H9 (cell line): ENCODE measurements around the gene SOX18. TPM values are rescaled to one million over a fixed set of nuclear protein-coding genes. Genes with fewer than 3 reads are reported as not detected.

ENCODE experiments used
- DNase-seq: peaks from one replicate; pipeline ENCODE4 v3.0.0-alpha.2; 2017
- H2AFZ ChIP-seq: one replicate; pipeline ENCODE4 v1.6.1; 2013; ENCODE audit warnings: mild to moderate bottlenecking, low read length, control low read depth, moderate library complexity
- H2AK5ac ChIP-seq: 2 replicates; pipeline ENCODE4 v1.6.1; 2013; ENCODE audit warnings: low read length, control low read depth, mixed read lengths; ENCODE audit not compliant: insufficient read length
- H2BK120ac ChIP-seq: one replicate; pipeline ENCODE4 v1.6.1; 2013; ENCODE audit warnings: low read depth, mild to moderate bottlenecking, low read length, control low read depth, inconsistent platforms; ENCODE audit not compliant: poor library complexity, severe bottlenecking
- H2BK12ac ChIP-seq: 2 replicates; pipeline ENCODE4 v1.6.1; 2013; ENCODE audit warnings: low read length, control low read depth, mixed read lengths, low read depth; ENCODE audit not compliant: insufficient read length
- H2BK15ac ChIP-seq: 2 replicates; pipeline ENCODE4 v1.6.1; 2013; ENCODE audit warnings: low read depth, low read length, control low read depth
- H2BK20ac ChIP-seq: one replicate; pipeline ENCODE4 v1.6.1; 2013; ENCODE audit warnings: low read depth, mild to moderate bottlenecking, low read length, control low read depth, inconsistent platforms; ENCODE audit not compliant: poor library complexity, severe bottlenecking
- H2BK5ac ChIP-seq: 2 replicates; pipeline ENCODE4 v1.6.1; 2013; ENCODE audit warnings: low read length, control low read depth, mixed read lengths; ENCODE audit not compliant: insufficient read length
- H3K14ac ChIP-seq: 2 replicates; pipeline ENCODE4 v1.6.1; 2013; ENCODE audit warnings: low read length, control low read depth; ENCODE audit not compliant: insufficient read depth
- H3K18ac ChIP-seq: 2 replicates; pipeline ENCODE4 v1.6.1; 2013; ENCODE audit warnings: low read depth, mild to moderate bottlenecking, mixed read lengths, low read length, control low read depth; ENCODE audit not compliant: insufficient read length
- H3K23ac ChIP-seq: 2 replicates; pipeline ENCODE4 v1.6.1; 2013; ENCODE audit warnings: low read length, control low read depth, mixed read lengths, low read depth; ENCODE audit not compliant: insufficient read length
- H3K23me2 ChIP-seq: 2 replicates; pipeline ENCODE4 v1.6.1; 2013; ENCODE audit warnings: low read depth, mild to moderate bottlenecking, mixed read lengths, low read length, control low read depth; ENCODE audit not compliant: insufficient read length, poor library complexity, severe bottlenecking
- H3K27ac ChIP-seq: 2 replicates; pipeline ENCODE4 v1.5.1; 2013; ENCODE audit warnings: low read length, control low read depth, mixed read lengths, low read depth; ENCODE audit not compliant: insufficient read length
- H3K27me3 ChIP-seq: 2 replicates; pipeline ENCODE4 v1.6.1; 2013; ENCODE audit warnings: low read length, control low read depth, inconsistent platforms; ENCODE audit not compliant: insufficient read depth
- H3K4ac ChIP-seq: 2 replicates; pipeline ENCODE4 v1.6.1; 2013; ENCODE audit warnings: low read depth, mild to moderate bottlenecking, control low read depth, inconsistent platforms, low read length, moderate library complexity
- H3K4me1 ChIP-seq: 2 replicates; pipeline ENCODE4 v1.6.1; 2013; ENCODE audit warnings: low read length, control low read depth, inconsistent platforms; ENCODE audit not compliant: insufficient read depth
- H3K4me2 ChIP-seq: 2 replicates; pipeline ENCODE4 v1.6.1; 2013; ENCODE audit warnings: low read length, control low read depth, mixed read lengths; ENCODE audit not compliant: insufficient read length, insufficient read depth
- H3K56ac ChIP-seq: 2 replicates; pipeline ENCODE4 v1.6.1; 2013; ENCODE audit warnings: low read depth, mild to moderate bottlenecking, mixed read lengths, low read length, control low read depth; ENCODE audit not compliant: insufficient read length
- H3K79me1 ChIP-seq: 2 replicates; pipeline ENCODE4 v1.6.1; 2013; ENCODE audit warnings: low read depth, mild to moderate bottlenecking, moderate library complexity, low read length, control low read depth, inconsistent platforms; ENCODE audit not compliant: insufficient read depth, poor library complexity, severe bottlenecking
- H3K79me2 ChIP-seq: 2 replicates; pipeline ENCODE4 v1.6.1; 2013; ENCODE audit warnings: low read length, control low read depth, inconsistent platforms; ENCODE audit not compliant: insufficient read depth
- H3K9ac ChIP-seq: 2 replicates; pipeline ENCODE4 v1.6.1; 2013; ENCODE audit warnings: low read length, control low read depth, mixed read lengths; ENCODE audit not compliant: insufficient read length; ENCODE audit errors: extremely low read depth
- H3K9me3 ChIP-seq: one replicate; pipeline ENCODE4 v1.6.1; 2013; ENCODE audit warnings: low read depth, low read length, inconsistent platforms; ENCODE audit not compliant: control insufficient read depth
- H3T11ph ChIP-seq: one replicate; pipeline ENCODE4 v1.6.1; 2013; ENCODE audit warnings: mild to moderate bottlenecking, low read length, control low read depth, inconsistent platforms
- H4K20me1 ChIP-seq: one replicate; pipeline ENCODE4 v1.6.1; 2013; ENCODE audit not compliant: control insufficient read depth, insufficient read length, insufficient read depth
- H4K5ac ChIP-seq: 2 replicates; pipeline ENCODE4 v1.6.1; 2013; ENCODE audit warnings: low read depth, mild to moderate bottlenecking, mixed read lengths, low read length, control low read depth; ENCODE audit not compliant: insufficient read length
- H4K8ac ChIP-seq: replicated peaks from 2 replicates; pipeline ENCODE4 v1.6.1; 2013; ENCODE audit warnings: low read length, control low read depth, mixed read lengths, low read depth; ENCODE audit not compliant: insufficient read length
- H4K91ac ChIP-seq: 2 replicates; pipeline ENCODE4 v1.6.1; 2013; ENCODE audit warnings: low read depth, mild to moderate bottlenecking, moderate library complexity, mixed read lengths, low read length, control low read depth; ENCODE audit not compliant: insufficient read length
- H3K27ac Mint-ChIP-seq, 3 experiments: 2 replicates in 2 of 3; 3 replicates in 1 of 3; pipeline ENCODE4 v1.8.0; 2020 to 2021; ENCODE audit warnings: mixed read lengths in 3 of 3, mild to moderate bottlenecking in 1 of 3, moderate library complexity in 1 of 3
- H3K27me3 Mint-ChIP-seq: 2 replicates; pipeline ENCODE4 v1.8.0; 2021; ENCODE audit warnings: low read depth, mild to moderate bottlenecking, moderate library complexity, mixed read lengths
- H3K36me3 Mint-ChIP-seq, 3 experiments: 2 replicates in 2 of 3; 3 replicates in 1 of 3; pipeline ENCODE4 v1.8.0; 2020 to 2021; ENCODE audit warnings: low read depth in 3 of 3, mixed read lengths in 3 of 3; ENCODE audit not compliant: insufficient read depth in 1 of 3
- H3K4me1 Mint-ChIP-seq, 2 experiments: 2 replicates each; pipeline ENCODE4 v1.8.0; 2020; ENCODE audit warnings: mixed read lengths in 2 of 2
- H3K4me3 Mint-ChIP-seq, 2 experiments: 2 replicates in 1 of 2; 3 replicates in 1 of 2; pipeline ENCODE4 v1.8.0; 2020 to 2021; ENCODE audit warnings: mild to moderate bottlenecking in 2 of 2, mixed read lengths in 2 of 2, moderate library complexity in 1 of 2
- H3K9me3 Mint-ChIP-seq, 2 experiments: 2 replicates in 1 of 2; 3 replicates in 1 of 2; pipeline ENCODE4 v1.8.0; 2020; ENCODE audit warnings: mild to moderate bottlenecking in 2 of 2, mixed read lengths in 2 of 2, moderate library complexity in 1 of 2
- WGBS: extraction: QIAGEN DNeasy Blood & Tissue Kit; methylation state at CpG from one replicate; pipeline ENCODE4 v1.1.7; 2013; ENCODE audit warnings: missing lambda C conversion rate, low lambda C conversion rate, mixed read lengths; ENCODE audit not compliant: insufficient read length; ENCODE audit errors: extremely low coverage; 5-methylcytosine and 5-hydroxymethylcytosine counted together
- total RNA-seq: library from RNA; stranded (reverse); gene quantifications from 2 replicates; pipeline ENCODE4 v1.2.1, GENCODE V29; 2021
- TF ChIP-seq, protein P1 (sequence below): fragments of 200-600 bp; sonication (generic); conservative IDR thresholded peaks from 3 replicates; pipeline ENCODE4 v1.8.0; 2021; ENCODE audit warnings: antibody characterized with exemption, mild to moderate bottlenecking

Gene SOX18
- total RNA-seq, 1 experiment from 2014 or later: 2.0 TPM

DNA sequence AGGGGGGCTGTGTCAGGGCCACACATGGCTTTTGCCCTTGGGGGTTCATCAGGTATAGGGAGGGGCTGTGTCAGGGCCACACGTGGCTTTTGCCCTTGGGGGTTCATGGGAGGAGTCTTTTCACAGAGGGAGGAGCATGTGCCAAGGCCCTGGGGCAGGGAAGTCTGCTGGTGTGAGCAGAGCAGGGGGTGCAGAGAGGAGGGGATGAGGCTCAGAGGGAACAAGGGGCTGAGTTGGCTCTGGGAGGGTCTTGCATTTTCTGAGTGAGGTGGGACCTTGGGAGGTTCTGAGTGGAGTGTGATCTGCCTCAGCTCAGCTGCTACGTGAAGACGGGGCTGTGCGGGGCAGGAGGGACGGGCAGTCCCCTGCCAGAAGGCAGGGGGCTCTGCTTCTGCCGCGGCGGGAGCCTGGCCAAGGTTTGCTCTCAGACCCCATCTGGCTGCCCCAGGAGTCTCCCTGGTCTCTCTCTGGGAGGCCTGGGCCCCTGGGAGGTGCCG, 6.0 kb upstream of the SOX18 start:
- Histone ChIP-seq H2BK12ac (no peak overlapping the region), H3K56ac (no peak overlapping the region), H3K4me2 (no peak overlapping the region), H3K27ac (no peak overlapping the region), H2BK120ac (no peak overlapping the region), H3K9me3 (no peaks in the 10 kb centered on the region), H2BK20ac (no peak overlapping the region), H4K8ac (no peak overlapping the region), H3K14ac (no peak overlapping the region), H3K18ac (no peak overlapping the region), H4K5ac (no peak overlapping the region), H4K20me1 (no peaks in the 10 kb centered on the region), H3K9ac (no peak overlapping the region), H3K79me2 (no peaks in the 10 kb centered on the region), H2AK5ac (no peak overlapping the region), H3K23ac (no peak overlapping the region), H3K4me1 (no peaks in the 10 kb centered on the region), H3T11ph (no peak overlapping the region), H3K4ac (no peak overlapping the region), H2BK5ac (no peak overlapping the region), H2BK15ac (no peak overlapping the region), H3K27me3 (no peaks in the 10 kb centered on the region; the same call in 1 of the 2 replicates), H3K23me2 (no peaks in the 10 kb centered on the region), H3K79me1 (no peaks in the 10 kb centered on the region), H2AFZ (no peak overlapping the region), H4K91ac (no peak overlapping the region)
- no peaks in the 10 kb centered on the region; a peak in 1 of 5 replicates for H3K9me3 Mint-ChIP-seq
- no CpG with 5 or more reads among the region's 9 CpGs for WGBS
- H3K27ac Mint-ChIP-seq: 0 out of 7 replicates have a peak overlapping the region, but pooled peaks of 1 of the 3 experiments have one; percentile 35
- no peak for DNase-seq
- no peaks in the 10 kb centered on the region; a peak in 1 of 7 replicates for H3K36me3 Mint-ChIP-seq
- peaks cover 31% of the 10 kb centered on the region for H3K27me3 Mint-ChIP-seq
- no peak overlapping the region; a peak in 1 of 5 replicates for H3K4me3 Mint-ChIP-seq
- peaks cover 21 to 30% of the 10 kb centered on the region in 2 experiments for H3K4me1 Mint-ChIP-seq
- TF ChIP-seq, protein P1, sequence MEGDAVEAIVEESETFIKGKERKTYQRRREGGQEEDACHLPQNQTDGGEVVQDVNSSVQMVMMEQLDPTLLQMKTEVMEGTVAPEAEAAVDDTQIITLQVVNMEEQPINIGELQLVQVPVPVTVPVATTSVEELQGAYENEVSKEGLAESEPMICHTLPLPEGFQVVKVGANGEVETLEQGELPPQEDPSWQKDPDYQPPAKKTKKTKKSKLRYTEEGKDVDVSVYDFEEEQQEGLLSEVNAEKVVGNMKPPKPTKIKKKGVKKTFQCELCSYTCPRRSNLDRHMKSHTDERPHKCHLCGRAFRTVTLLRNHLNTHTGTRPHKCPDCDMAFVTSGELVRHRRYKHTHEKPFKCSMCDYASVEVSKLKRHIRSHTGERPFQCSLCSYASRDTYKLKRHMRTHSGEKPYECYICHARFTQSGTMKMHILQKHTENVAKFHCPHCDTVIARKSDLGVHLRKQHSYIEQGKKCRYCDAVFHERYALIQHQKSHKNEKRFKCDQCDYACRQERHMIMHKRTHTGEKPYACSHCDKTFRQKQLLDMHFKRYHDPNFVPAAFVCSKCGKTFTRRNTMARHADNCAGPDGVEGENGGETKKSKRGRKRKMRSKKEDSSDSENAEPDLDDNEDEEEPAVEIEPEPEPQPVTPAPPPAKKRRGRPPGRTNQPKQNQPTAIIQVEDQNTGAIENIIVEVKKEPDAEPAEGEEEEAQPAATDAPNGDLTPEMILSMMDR: no peak
